Astrocyte of the cerebellum (primary cell): ENCODE measurements around the gene RAI14.
A peak's percentile ranks its signal among the peaks of the same experiment; 100 is the strongest.

Source experiments
- DNase-seq: peaks from one replicate; pipeline ENCODE4 v3.0.0-alpha.2; 2011; ENCODE audit warnings: low read depth
- H3K4me3 ChIP-seq: 2 replicates; pipeline ENCODE4 v1.5.1; 2011; ENCODE audit warnings: mild to moderate bottlenecking, low read depth, low read length, moderate library complexity
- CTCF ChIP-seq: IDR thresholded peaks from 2 replicates; pipeline ENCODE4 v1.5.1; 2012; ENCODE audit warnings: low read length, low read depth, moderate library complexity, mild to moderate bottlenecking; ENCODE audit errors: missing control alignments
- in situ Hi-C: cut with HindIII; loops from 2 replicates; pipeline ENCODE4 v1.10.0; 2017; ENCODE audit warnings: low sequenced_read_pairs

Gene RAI14

GRCh38 chr5:34616651-34617050 is 39.5 kb upstream of the RAI14 start:
- DNase-seq = no peak
- in situ Hi-C loops = no loop called here
- no peak overlapping the region for H3K4me3 ChIP-seq
- TF ChIP-seq CTCF = no peak

GRCh38 chr5:34618371-34619065 is 37.6 kb upstream of the RAI14 start:
- DNase-seq = no peak
- in situ Hi-C loops = no loop called here
- H3K4me3 ChIP-seq = no peak overlapping the region
- TF ChIP-seq CTCF = no peak

- no peak for TF ChIP-seq CTCF
- H3K4me3 ChIP-seq = no peak overlapping the region
- in situ Hi-C loops = no loop called here
- DNase-seq = no peak
Observed at GRCh38 chr5:34620185-34620584, 35.9 kb upstream of the RAI14 start.

- TF ChIP-seq CTCF = no peak
- in situ Hi-C loops = no loop called here
- H3K4me3 ChIP-seq = no peak overlapping the region
- DNase-seq = peak; percentile 23
Observed at GRCh38 chr5:34621277-34622097, 34.6 kb upstream of the RAI14 start.

- no peak overlapping the region for H3K4me3 ChIP-seq
- TF ChIP-seq CTCF = no peak
- in situ Hi-C loops = no loop called here
- DNase-seq = peak; percentile 51
Observed at GRCh38 chr5:34622098-34622400, 34.1 kb upstream of the RAI14 start.

GRCh38 chr5:34624691-34625090 is 31.4 kb upstream of the RAI14 start:
- DNase-seq = no peak
- in situ Hi-C loops = no loop called here
- H3K4me3 ChIP-seq = no peak overlapping the region
- TF ChIP-seq CTCF = no peak
